Activated CD8-positive, alpha-beta memory T cell treated with anti-CD3 and anti-CD28 coated beads, Interleukin-2, amount 10 ng/mL, durations not matched to agents 7 days and 5 days (primary cell): ENCODE data around the gene RALGAPB. TPM values are rescaled to one million over a fixed set of nuclear protein-coding genes. Genes with fewer than 3 reads are reported as not detected.

Experiments used
- ATAC-seq: fragments of 150-1000 bp; cut with Tn5 transposase; one replicate; pipeline ENCODE4 v1.10.0; 2021; ENCODE audit warnings: moderate library complexity
- CTCF ChIA-PET: fragments of 350-600 bp; sonication (Branson Sonifier 250); formaldehyde crosslinking; loops from one replicate; lab custom pipeline; 2021; ENCODE audit warnings: antibody characterized with exemption; lab: Charles Lee
- DNase-seq: peaks from one replicate; pipeline ENCODE4 v3.0.0-alpha.2; 2020
- H3K27ac Mint-ChIP-seq: one replicate; pipeline ENCODE4 v1.8.0; 2021; ENCODE audit warnings: mild to moderate bottlenecking, mixed read lengths
- H3K27me3 Mint-ChIP-seq: one replicate; pipeline ENCODE4 v1.8.0; 2021; ENCODE audit warnings: mixed read lengths
- H3K36me3 Mint-ChIP-seq: one replicate; pipeline ENCODE4 v1.8.0; 2021; ENCODE audit warnings: mild to moderate bottlenecking, mixed read lengths
- H3K4me1 Mint-ChIP-seq: one replicate; pipeline ENCODE4 v1.8.0; 2021; ENCODE audit warnings: mixed read lengths
- H3K4me3 Mint-ChIP-seq: one replicate; pipeline ENCODE4 v1.8.0; 2021; ENCODE audit warnings: mild to moderate bottlenecking, moderate library complexity, mixed read lengths
- H3K9me3 Mint-ChIP-seq: one replicate; pipeline ENCODE4 v1.8.0; 2022; ENCODE audit warnings: low read depth, mixed read lengths
- total RNA-seq, 2 experiments: library from RNA; stranded (reverse); gene quantifications; one replicate each; pipeline ENCODE4 v1.2.3, GENCODE V29; 2021

The RALGAPB gene
- total RNA-seq, 2 experiments from 2014 or later: 31.9 to 32.2 TPM

DNA sequence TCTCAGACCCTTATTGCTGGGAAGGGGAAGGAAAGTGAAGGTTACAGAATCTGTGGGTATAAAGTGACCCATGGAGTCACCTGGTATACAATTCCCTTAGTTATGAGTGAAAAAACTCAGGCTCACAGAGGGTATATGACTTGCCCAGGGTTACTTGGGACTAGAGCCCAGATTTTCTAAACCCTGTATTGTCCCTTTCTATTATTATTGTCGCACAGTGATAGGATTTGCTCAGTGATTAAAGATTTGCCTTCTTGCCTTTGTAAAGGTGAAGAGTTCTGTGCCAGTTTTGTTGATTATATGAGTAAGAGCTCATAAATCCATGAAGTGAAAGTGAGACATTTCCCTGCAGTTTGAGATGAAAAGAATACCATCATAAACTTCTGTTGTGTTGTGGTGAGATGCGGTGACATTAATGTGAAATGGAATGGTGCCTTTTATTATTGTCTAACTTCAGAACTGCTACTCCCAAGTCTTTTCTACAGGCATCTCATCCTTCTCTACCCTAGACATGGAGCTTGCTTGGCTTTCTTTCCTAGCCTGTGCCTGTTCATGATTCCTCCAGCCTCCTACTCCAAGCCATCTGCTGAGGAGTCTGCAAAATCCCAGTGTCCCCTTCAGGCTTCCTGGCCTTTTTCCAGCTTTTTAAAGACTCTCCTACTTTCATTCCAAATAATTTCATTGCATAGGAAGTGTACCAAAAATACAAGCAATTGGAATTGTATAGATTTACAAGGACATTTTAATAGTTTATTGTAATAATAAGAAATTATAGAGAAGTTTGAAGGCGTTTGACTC is 74.8 kb downstream of the RALGAPB start:
- Mint-ChIP-seq H3K4me1 (no peaks in the 10 kb centered on the region), H3K27ac (no peak overlapping the region), H3K4me3 (no peak overlapping the region), H3K36me3 (peaks cover 28% of the 10 kb centered on the region), H3K9me3 (no peaks in the 10 kb centered on the region), H3K27me3 (no peaks in the 10 kb centered on the region)
- no peak for DNase-seq
- CTCF ChIA-PET: no interaction called here
- ATAC-seq: no peak

DNA sequence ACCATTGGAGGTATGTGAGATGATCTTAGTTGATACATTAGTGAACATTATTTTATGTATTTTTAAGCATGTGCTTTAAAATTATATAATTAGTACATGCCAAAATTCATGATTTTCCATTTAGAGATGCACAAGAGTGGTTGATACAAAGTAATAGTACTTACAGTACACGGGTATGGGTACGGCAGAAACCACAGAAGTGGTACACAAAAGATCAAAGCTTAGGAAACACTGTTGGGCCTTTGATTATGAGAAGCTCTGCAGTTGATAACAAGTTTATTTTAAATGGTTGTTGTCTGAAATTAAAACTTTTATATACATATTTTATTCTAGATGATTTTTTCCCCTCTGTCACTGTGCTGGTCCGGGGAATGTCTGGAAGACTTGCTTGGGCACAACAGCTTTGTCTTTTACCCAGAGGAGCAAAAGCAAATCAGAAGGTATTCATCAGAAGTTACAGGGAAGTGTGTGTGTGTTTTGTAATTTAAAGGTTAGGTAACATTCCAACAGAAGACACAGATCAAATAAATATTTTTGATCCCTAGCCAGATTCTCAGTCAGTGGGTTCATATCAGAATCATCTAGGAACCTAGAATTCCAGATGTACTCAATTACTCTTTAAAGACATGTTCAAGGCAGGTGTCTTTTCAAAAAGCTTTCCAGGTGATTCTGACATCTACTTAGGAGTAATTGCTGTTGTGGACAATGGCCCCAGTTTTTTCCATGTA is 75.9 kb downstream of the RALGAPB start:
- Mint-ChIP-seq H3K4me3 (no peak overlapping the region), H3K27ac (no peak overlapping the region), H3K4me1 (no peaks in the 10 kb centered on the region), H3K36me3 (peaks cover 24% of the 10 kb centered on the region), H3K27me3 (no peaks in the 10 kb centered on the region), H3K9me3 (no peaks in the 10 kb centered on the region)
- no peak for ATAC-seq
- DNase-seq: no peak
- CTCF ChIA-PET: no interaction called here

GRCh38 chr20:38550274-38550673 is 77.6 kb downstream of the RALGAPB start:
- no peaks in the 10 kb centered on the region for H3K9me3 Mint-ChIP-seq
- DNase-seq (no peak), ATAC-seq (no peak)
- no peaks in the 10 kb centered on the region for H3K4me1 Mint-ChIP-seq
- H3K27ac Mint-ChIP-seq: no peak overlapping the region
- H3K4me3 Mint-ChIP-seq: no peak overlapping the region
- H3K36me3 Mint-ChIP-seq: peaks cover 32% of the 10 kb centered on the region
- H3K27me3 Mint-ChIP-seq: no peaks in the 10 kb centered on the region
- CTCF ChIA-PET: interaction anchor here (1.1 kb wide), 1 partner anchor 104 kb away, joined by 3 read pairs; no protein-coding TSS in a partner anchor

- Mint-ChIP-seq H3K27ac (no peak overlapping the region), H3K36me3 (peaks cover 26% of the 10 kb centered on the region), H3K4me1 (no peaks in the 10 kb centered on the region), H3K9me3 (no peaks in the 10 kb centered on the region), H3K4me3 (no peak overlapping the region), H3K27me3 (no peaks in the 10 kb centered on the region)
- no peak for DNase-seq
- ATAC-seq: no peak
- CTCF ChIA-PET: interaction anchor here (1.1 to 1.2 kb wide), 2 partner anchors 17 to 105 kb away, joined by 3 read pairs; no protein-coding TSS in a partner anchor
These were observed 78.5 kb downstream of the RALGAPB start for GRCh38 chr20:38551056-38551626.

DNA sequence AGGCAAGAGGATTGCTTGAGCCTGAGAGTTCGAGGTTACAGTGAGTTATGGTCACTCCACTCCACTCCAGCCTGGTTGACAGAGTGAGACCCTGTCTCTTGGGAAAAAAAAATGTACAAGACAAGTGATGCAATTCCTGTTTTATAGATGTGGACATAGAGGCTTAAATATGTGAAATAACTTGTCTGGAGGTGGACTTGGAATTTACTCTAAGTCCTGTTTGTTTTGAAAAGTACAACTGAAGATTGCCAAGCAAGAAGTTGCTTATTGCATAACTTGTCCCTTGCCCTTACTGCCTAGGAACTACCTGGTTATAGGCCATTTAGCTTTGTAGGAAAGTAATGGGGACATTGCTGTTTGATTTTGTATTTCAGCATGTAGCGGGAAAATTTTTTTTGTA is 82.3 kb downstream of the RALGAPB start:
- Mint-ChIP-seq H3K36me3 (peaks cover 33% of the 10 kb centered on the region), H3K27me3 (no peaks in the 10 kb centered on the region), H3K9me3 (no peaks in the 10 kb centered on the region), H3K4me1 (no peaks in the 10 kb centered on the region), H3K4me3 (no peak overlapping the region), H3K27ac (no peak overlapping the region)
- CTCF ChIA-PET: no interaction called here
- DNase-seq: no peak
- ATAC-seq: no peak

DNA sequence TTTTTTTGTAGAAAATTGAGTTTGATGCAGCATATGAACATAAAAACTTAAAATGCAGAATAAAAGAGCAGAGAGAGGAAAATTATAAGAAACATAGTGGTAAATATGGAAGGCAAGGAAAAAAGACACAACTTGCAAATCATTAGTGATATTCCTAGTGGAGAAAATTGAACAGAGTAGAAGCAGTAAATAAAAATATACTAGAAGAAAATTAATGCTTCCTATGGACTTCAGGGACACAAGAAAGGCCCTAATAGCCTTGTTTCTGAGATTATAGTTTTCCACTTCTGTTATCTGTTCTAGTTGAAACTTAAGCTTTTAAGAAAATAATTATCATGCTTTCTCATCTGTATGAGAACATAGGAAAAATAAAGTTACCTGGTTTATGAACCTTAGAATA is 82.8 kb downstream of the RALGAPB start:
- peaks cover 34% of the 10 kb centered on the region for H3K36me3 Mint-ChIP-seq
- no peak overlapping the region for H3K27ac Mint-ChIP-seq
- H3K9me3 Mint-ChIP-seq: no peaks in the 10 kb centered on the region
- ATAC-seq (no peak), DNase-seq (no peak)
- no peaks in the 10 kb centered on the region for H3K27me3 Mint-ChIP-seq
- H3K4me1 Mint-ChIP-seq: no peaks in the 10 kb centered on the region
- CTCF ChIA-PET: no interaction called here
- H3K4me3 Mint-ChIP-seq: no peak overlapping the region

DNA sequence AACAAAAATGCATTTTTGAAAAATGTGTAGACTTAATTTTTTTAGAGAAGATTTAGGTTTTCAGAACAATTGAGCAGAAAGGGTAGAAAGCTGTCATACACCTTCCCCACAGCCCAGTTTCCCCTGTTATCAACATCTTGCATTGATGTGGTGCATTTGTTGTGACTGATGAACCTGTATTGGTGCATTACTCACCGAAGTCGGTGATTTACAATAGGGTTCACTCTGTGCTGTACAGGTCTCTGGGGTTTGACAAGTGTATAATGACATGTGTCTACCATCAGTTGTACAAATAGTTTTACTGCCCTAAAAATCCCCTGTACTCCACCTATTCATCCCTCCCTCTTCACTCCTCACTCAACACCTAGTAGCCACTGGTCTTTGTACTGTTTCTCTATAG is 84.5 kb downstream of the RALGAPB start:
- ATAC-seq (no peak), DNase-seq (no peak)
- peaks cover 34% of the 10 kb centered on the region for H3K36me3 Mint-ChIP-seq
- H3K4me3 Mint-ChIP-seq: no peak overlapping the region
- CTCF ChIA-PET: no interaction called here
- H3K27me3 Mint-ChIP-seq: no peaks in the 10 kb centered on the region
- no peak overlapping the region for H3K27ac Mint-ChIP-seq
- H3K4me1 Mint-ChIP-seq: no peaks in the 10 kb centered on the region
- H3K9me3 Mint-ChIP-seq: no peaks in the 10 kb centered on the region

- no peak for DNase-seq
- Mint-ChIP-seq H3K9me3 (no peaks in the 10 kb centered on the region), H3K4me3 (no peak overlapping the region), H3K36me3 (peaks cover 35% of the 10 kb centered on the region), H3K27me3 (no peaks in the 10 kb centered on the region), H3K4me1 (no peaks in the 10 kb centered on the region), H3K27ac (no peak overlapping the region)
- CTCF ChIA-PET: no interaction called here
- no peak for ATAC-seq
These were observed 86.1 kb downstream of the RALGAPB start for GRCh38 chr20:38558596-38559360.

DNA sequence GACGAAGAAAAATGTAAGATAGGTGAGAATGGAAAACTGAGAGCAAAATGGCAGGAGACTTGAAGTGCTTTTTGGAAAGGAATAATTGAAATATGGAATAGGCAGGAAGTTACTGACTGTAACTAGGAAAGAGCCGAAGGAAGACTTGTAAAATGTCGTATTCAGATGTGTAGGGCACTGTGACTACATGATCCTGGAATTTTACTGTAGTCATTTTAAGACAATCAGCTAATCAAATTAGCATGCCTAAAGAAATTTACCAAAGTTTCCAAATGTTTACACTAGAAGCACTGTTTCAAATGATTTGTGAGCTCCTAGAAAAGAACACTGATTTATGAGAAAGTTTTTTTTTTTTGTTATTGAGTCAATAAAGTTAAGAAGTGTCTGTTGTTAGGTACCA is 87.1 kb downstream of the RALGAPB start:
- Mint-ChIP-seq H3K4me3 (no peak overlapping the region), H3K9me3 (no peaks in the 10 kb centered on the region), H3K36me3 (peaks cover 30% of the 10 kb centered on the region), H3K4me1 (no peaks in the 10 kb centered on the region), H3K27ac (no peak overlapping the region), H3K27me3 (no peaks in the 10 kb centered on the region)
- ATAC-seq (no peak), DNase-seq (no peak)
- CTCF ChIA-PET: no interaction called here

DNA sequence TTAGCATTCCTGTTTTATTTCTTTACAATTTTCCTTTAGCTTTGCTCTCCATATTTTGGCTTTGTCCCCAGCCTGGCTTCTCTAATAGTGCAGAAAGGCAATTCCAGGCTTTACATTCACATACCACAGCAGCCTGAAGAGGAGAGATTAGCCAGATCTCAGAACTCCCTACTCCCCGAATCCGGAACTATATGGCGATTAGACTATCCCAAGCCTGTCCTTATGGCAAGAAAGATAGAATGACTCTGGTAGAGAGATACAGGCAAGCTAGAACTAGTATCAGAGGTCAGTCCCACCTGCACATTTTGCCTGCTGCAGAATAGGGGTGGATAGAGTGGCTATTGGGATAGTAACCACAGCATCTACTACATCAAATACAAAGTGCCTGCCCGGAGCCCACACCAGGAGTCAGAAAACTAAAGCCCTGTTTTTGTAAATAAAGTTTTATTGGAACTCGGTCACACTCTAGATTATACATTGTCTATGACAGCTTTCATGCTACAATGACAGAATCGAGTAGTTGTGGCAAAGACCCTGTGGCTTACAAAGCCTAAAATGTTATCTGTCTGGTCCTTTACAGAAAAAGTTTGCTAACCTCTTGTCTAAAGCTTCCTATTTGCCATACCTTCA is 91.3 kb downstream of the RALGAPB start:
- CTCF ChIA-PET: no interaction called here
- ATAC-seq: no peak
- DNase-seq: no peak
- Mint-ChIP-seq H3K36me3 (peaks cover 14% of the 10 kb centered on the region), H3K27me3 (no peaks in the 10 kb centered on the region), H3K27ac (no peak overlapping the region), H3K4me1 (no peaks in the 10 kb centered on the region), H3K9me3 (no peaks in the 10 kb centered on the region), H3K4me3 (no peak overlapping the region)

DNA sequence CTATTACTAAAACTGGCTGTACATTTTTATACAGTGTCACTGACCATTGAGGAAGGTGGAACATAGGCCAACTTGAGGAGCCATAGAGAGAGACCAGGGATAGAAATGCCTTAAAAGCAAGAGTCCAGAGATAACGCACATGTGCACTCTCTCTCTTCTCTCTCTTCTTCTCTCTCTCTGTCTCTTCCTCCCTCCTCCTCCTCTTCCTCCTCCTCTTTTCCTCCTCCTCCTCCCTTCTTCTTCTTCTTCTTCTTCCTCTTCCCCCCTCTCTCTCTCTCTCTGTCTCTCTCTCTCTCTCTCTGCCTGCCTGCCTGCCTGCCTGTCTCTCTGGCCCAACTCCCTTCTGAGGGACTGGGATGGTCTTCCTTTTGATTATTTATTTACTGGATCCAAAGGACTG is 92.0 kb downstream of the RALGAPB start:
- Mint-ChIP-seq H3K27me3 (no peaks in the 10 kb centered on the region), H3K36me3 (peaks cover 8% of the 10 kb centered on the region), H3K4me1 (no peaks in the 10 kb centered on the region), H3K9me3 (no peaks in the 10 kb centered on the region), H3K27ac (no peak overlapping the region), H3K4me3 (no peak overlapping the region)
- no peak for DNase-seq
- CTCF ChIA-PET: no interaction called here
- ATAC-seq: no peak

DNA sequence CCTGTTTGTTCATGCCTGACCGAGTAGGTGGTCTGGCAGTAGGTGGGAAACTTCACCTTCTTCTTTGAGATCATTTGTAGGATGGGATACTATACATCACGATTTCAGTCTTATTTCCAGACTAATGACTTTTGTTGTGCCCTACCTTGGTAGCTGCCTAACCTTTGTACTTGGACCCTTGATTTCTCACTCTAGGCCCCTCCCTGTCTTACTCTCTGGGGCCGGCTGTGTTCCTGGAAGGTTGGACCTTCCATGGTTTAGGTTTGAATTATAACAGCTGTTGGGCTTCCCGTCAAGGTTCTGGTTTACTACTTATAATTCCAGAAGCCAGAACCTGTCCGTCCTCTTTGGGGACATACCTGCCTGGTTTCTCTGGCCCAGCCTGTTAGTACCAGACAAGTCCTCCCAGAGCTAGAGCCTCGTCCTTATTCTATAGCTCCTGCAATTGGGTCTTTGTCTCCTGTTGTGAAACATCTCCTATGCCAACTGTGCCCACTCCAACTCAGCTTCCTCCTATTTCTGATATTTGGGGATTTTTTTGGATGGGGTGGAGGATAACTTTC is 93.5 kb downstream of the RALGAPB start:
- Mint-ChIP-seq H3K4me3 (no peak overlapping the region), H3K4me1 (no peaks in the 10 kb centered on the region), H3K9me3 (no peaks in the 10 kb centered on the region), H3K27ac (no peak overlapping the region), H3K36me3 (peaks cover 6% of the 10 kb centered on the region), H3K27me3 (no peaks in the 10 kb centered on the region)
- CTCF ChIA-PET: no interaction called here
- ATAC-seq: no peak
- no peak for DNase-seq
